ENCODE data around the gene SLC10A1. TPM values are rescaled to one million over a fixed set of nuclear protein-coding genes. Genes with fewer than 3 reads are reported as not detected.

SLC10A1 gene
- total and polyA plus RNA-seq, 2 of the 8 experiments (the other 6 are each of a cell fraction or from before 2014, with no cell fraction given) = not detected

- POLR2A ChIA-PET (ENCODE audit: partially characterized antibody) = no interaction called here
- no peaks in the 10 kb centered on the region for H3K9me3 ChIP-seq (ENCODE audit: insufficient read depth in 2 of 2, low read depth in 1 of 2, low read length in 1 of 2)
- no peak for DNase-seq (ENCODE audit: low read depth in 1 of 2, low spot score in 2 of 2)
- no peak overlapping the region for H3K4me3 ChIP-seq (ENCODE audit: extremely low read depth in 1 of 4, insufficient read depth in 2 of 4, low read depth in 3 of 4, low read length in 4 of 4)
- no peak overlapping the region for H4K8ac ChIP-seq (ENCODE audit: extremely low read depth, insufficient read depth, low read length)
- H2BK15ac ChIP-seq (ENCODE audit: low read length) = no peak overlapping the region
- no peak overlapping the region for H3K4ac ChIP-seq (replicated peaks; ENCODE audit: insufficient read length, low read depth, low read length)
- H3K36me3 ChIP-seq (ENCODE audit: control insufficient read depth in 2 of 4, insufficient read depth in 4 of 4, low read length in 3 of 4) = no peaks in the 10 kb centered on the region
- H3K23ac ChIP-seq (ENCODE audit: insufficient read length) = no peak overlapping the region
- FAIRE-seq = no peak
- H2AFZ ChIP-seq (ENCODE audit: low read length) = no peak overlapping the region
- no peak overlapping the region for H2BK120ac ChIP-seq (replicated peaks; ENCODE audit: low read depth, low read length)
- no peak overlapping the region for H2BK12ac ChIP-seq (ENCODE audit: low read depth, low read length)
- H3K79me1 ChIP-seq (ENCODE audit: low read depth, low read length) = no peaks in the 10 kb centered on the region
- H2AK5ac ChIP-seq (ENCODE audit: low read depth, low read length) = no peak overlapping the region
- WGBS, 2 experiments (ENCODE audit: extremely low coverage in 1 of 2, insufficient coverage in 1 of 2, insufficient read length in 1 of 2, insufficient replicate concordance in 2 of 2, low coverage in 1 of 2, low lambda C conversion rate in 2 of 2, missing lambda C conversion rate in 1 of 2) = 91% methylated on average over 2 of the region's 2 CpGs; no CpG with 5 or more reads in 1 of the 2 experiments
- no peak overlapping the region for H4K91ac ChIP-seq (replicated peaks; ENCODE audit: insufficient read length, low read length)
- no peak overlapping the region for H3K56ac ChIP-seq (replicated peaks; ENCODE audit: insufficient read length, low read depth, low read length)
- H4K5ac ChIP-seq (ENCODE audit: insufficient read length, low read depth, low read length) = no peak overlapping the region
- no peak overlapping the region for H3K18ac ChIP-seq (ENCODE audit: extremely low read depth, low read length)
- H4K20me1 ChIP-seq (replicated peaks in 1 of 2; ENCODE audit: control insufficient read depth in 1 of 2, insufficient read depth in 2 of 2, low read length in 2 of 2) = no peaks in the 10 kb centered on the region
- H3K4me1 ChIP-seq (replicated peaks in 1 of 4; ENCODE audit: control insufficient read depth in 3 of 4, insufficient read depth in 4 of 4, low read length in 3 of 4) = peaks cover 0 to 4% (median 0%) of the 10 kb centered on the region in 4 experiments; a peak in 1 of 7 replicates
- no peak overlapping the region for H3K14ac ChIP-seq (ENCODE audit: insufficient read length)
- no peak overlapping the region for H2BK5ac ChIP-seq (ENCODE audit: low read depth, low read length)
- no peak overlapping the region for H3K4me2 ChIP-seq (ENCODE audit: insufficient read depth in 1 of 2, low read depth in 2 of 2, low read length in 2 of 2)
- no peak overlapping the region for H3K27ac ChIP-seq (ENCODE audit: low read depth, low read length)
- H2BK20ac ChIP-seq (ENCODE audit: low read length) = no peak overlapping the region
- H3K9ac ChIP-seq (replicated peaks in 1 of 4; ENCODE audit: extremely low read depth in 1 of 4, low read depth in 3 of 4, low read length in 3 of 4) = no peak overlapping the region
- no peaks in the 10 kb centered on the region for H3K23me2 ChIP-seq (ENCODE audit: low read depth, low read length)
- H3K27me3 ChIP-seq (replicated peaks in 1 of 4; ENCODE audit: control insufficient read depth in 3 of 4, extremely low read depth in 1 of 4, insufficient read depth in 3 of 4, low read length in 3 of 4) = no peaks in the 10 kb centered on the region
- CTCF ChIA-PET (ENCODE audit: partially characterized antibody) = interaction anchor here (0.6 to 1.8 kb wide), 6 partner anchors 11 to 586 kb away, joined by 3 to 4 read pairs (median 3); no protein-coding TSS in a partner anchor
- no peaks in the 10 kb centered on the region for H3K79me2 ChIP-seq (ENCODE audit: control insufficient read depth in 1 of 2, insufficient read depth in 2 of 2, low read length in 2 of 2)
- TF ChIP-seq SP2 (IDR thresholded peaks at IDR 0.05; ENCODE audit: low read length) = no peak
- TF ChIP-seq SUZ12 (IDR thresholded peaks at IDR 0.05; ENCODE audit: low read length) = no peak
- no peak for TF ChIP-seq RAD21 (IDR thresholded peaks at IDR 0.05 in 1 of 2, conservative IDR thresholded peaks at IDR 0.05 in 1 of 2; ENCODE audit: low read depth in 2 of 2, low read length in 2 of 2)
- no peak for TF ChIP-seq GABPA (IDR thresholded peaks at IDR 0.05; ENCODE audit: borderline replicate concordance, insufficient read depth, low read length)
- TF ChIP-seq POLR2A (IDR thresholded peaks at IDR 0.05; ENCODE audit: control extremely low read depth in 1 of 2, low read depth in 2 of 2, low read length in 2 of 2) = no peak
- TF ChIP-seq CHD1 (IDR thresholded peaks at IDR 0.05; ENCODE audit: low read depth, low read length) = no peak
- TF ChIP-seq TEAD4 (IDR thresholded peaks at IDR 0.05; ENCODE audit: low read depth, low read length) = no peak
- no peak for TF ChIP-seq NANOG (IDR thresholded peaks at IDR 0.05; ENCODE audit: insufficient read depth, low read depth, low read length, poor library complexity, severe bottlenecking)
- no peak for TF ChIP-seq TAF1 (IDR thresholded peaks at IDR 0.05; ENCODE audit: low read depth, low read length)
- TF ChIP-seq CBX5 (IDR thresholded peaks at IDR 0.05; ENCODE audit: low read depth, low read length) = no peak
- TF ChIP-seq SIN3A (conservative IDR thresholded peaks at IDR 0.05 in 1 of 2, IDR thresholded peaks at IDR 0.05 in 1 of 2; ENCODE audit: low read depth in 1 of 2, low read length in 2 of 2) = no peak
- no peak for TF ChIP-seq NRF1 (IDR thresholded peaks at IDR 0.05; ENCODE audit: low read depth, low read length)
- TF ChIP-seq E2F6 (IDR thresholded peaks at IDR 0.05) = no peak
- TF ChIP-seq RBBP5 (IDR thresholded peaks at IDR 0.05; ENCODE audit: borderline replicate concordance, low read depth, low read length) = no peak
These were observed 7.9 kb upstream of the SLC10A1 start for GRCh38 chr14:69804902-69805301.

Measured in H1 (cell line).